ENCODE results near the gene MAPK8IP2. TPM values are rescaled to one million over a fixed set of nuclear protein-coding genes. Genes with fewer than 3 reads are reported as not detected.
A peak's percentile ranks its signal among the peaks of the same experiment; 100 is the strongest.
"Not testable (repeated sequence)": the region's sequence is repeated elsewhere in the genome, so short reads cannot be mapped to it uniquely, and the experiment has no call there.

Gene MAPK8IP2
- total and polyA plus RNA-seq, 2 of the 13 experiments (the other 11 are each of a cell fraction or from before 2014, with no cell fraction given) = 1.3 to 2.6 TPM

DNA sequence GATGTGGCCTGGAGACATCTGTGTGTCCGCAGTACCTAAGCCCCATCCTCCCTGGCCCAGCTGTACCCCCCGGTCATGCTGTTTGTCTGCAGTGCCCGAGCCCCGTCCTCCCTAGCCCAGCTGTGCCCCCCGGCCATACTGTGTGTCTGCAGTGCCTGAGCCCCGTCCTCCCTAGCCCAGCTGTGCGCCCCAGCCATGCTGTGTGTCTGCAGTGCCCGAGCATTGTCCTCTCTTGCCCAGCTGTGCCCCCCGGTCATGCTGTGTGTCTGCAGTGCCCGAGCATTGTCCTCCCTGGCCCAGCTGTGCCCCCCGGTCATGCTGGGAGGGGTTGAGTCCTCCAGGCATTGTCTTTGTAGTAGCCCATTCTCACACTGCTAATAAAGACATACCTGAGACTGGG is 35.0 kb downstream of the MAPK8IP2 start (continued):
- TF ChIP-seq ZBTB34 (CRISPR knock-in tag; IDR thresholded peaks at IDR 0.05) = no peak
- TF ChIP-seq ZFP62 (CRISPR knock-in tag; IDR thresholded peaks at IDR 0.05) = no peak

DNA sequence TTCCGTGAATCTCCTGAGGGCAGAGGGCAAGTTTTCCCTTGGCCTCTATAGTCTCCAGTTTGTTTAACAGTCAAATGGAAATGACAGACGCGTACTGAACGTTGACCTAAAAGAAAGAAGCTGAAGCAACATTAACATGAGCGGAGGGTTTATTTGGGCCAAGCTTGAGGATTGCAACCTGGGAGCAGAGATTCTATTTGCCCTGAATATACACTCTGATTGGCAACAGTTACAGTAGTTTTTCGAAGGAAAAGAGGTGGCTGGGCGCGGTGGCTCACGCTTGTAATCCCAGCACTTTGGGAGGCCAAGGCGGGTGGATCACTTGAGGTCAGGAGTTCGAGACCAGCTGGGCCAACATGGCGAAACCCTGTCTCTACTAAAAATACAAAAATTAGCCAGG is 39.7 kb downstream of the MAPK8IP2 start:
- 2% methylated on average over 12 of the region's 12 CpGs for WGBS (ENCODE audit: low lambda C conversion rate)
- ATAC-seq = peak; percentile 55
- H2AFZ ChIP-seq (ENCODE audit: low read length); H3K36me3 ChIP-seq (replicated peaks in 1 of 2; ENCODE audit: control insufficient read depth in 1 of 2, insufficient read depth in 2 of 2, low read length in 2 of 2); H3K9ac ChIP-seq (ENCODE audit: insufficient read depth, low read depth, low read length); in situ Hi-C loops (cut with HindIII; ENCODE audit: extremely low pct_ligation_motif_present, low pct_unique_long_range_greater_than_20kb); H3K9me3 ChIP-seq (ENCODE audit: low read length); H3K79me2 ChIP-seq (ENCODE audit: insufficient read depth, low read length); H3K27me3 ChIP-seq (ENCODE audit: control insufficient read depth in 1 of 2, insufficient read depth in 2 of 2, low read length in 2 of 2); H4K20me1 ChIP-seq (ENCODE audit: insufficient read depth, low read length); H3K4me3 ChIP-seq (replicated peaks in 1 of 3; ENCODE audit: insufficient read depth in 1 of 3, low read depth in 2 of 3, low read length in 3 of 3); BruUV-seq (replicated peaks); TF ChIP-seq SOX6 (IDR thresholded peaks at IDR 0.05): not testable (repeated sequence)
- Histone ChIP-seq H3K4me2 (ENCODE audit: low read depth, low read length) (peak overlapping the region; percentile 89), H3K27ac (ENCODE audit: extremely low read length, insufficient read depth, low read length) (peak overlapping the region; percentile 94), H3K4me1 (ENCODE audit: insufficient read depth, low read length) (peaks cover 60% of the 10 kb centered on the region)
- ChIA-PET CTCF (ENCODE audit: low intra/inter-chr PET ratio, low total read pairs) (interaction anchor here (1.0 kb wide), 1 partner anchor 18 kb away, joined by 3 read pairs; no protein-coding TSS in a partner anchor), POLR2A (interaction anchor here (0.8 to 5.4 kb wide), 11 partner anchors 10 to 133 kb away, joined by 3 to 56 read pairs (median 6); partner anchors contain the start of genes ARSA, LMF2, NCAPH2 and SCO2)
- peak; percentile 88 for DNase-seq (ENCODE audit: low spot score)
- intact Hi-C loops (cut with micrococcal nuclease; ENCODE audit: unreplicated experiment) = loop anchor here (5.0 kb wide), 1 partner anchor 52 kb away; no protein-coding TSS in a partner anchor
- peak; percentile 73 for FAIRE-seq
- TF ChIP-seq HNF4A (CRISPR knock-in tag; IDR thresholded peaks at IDR 0.05) = peak; percentile 84
- 0 out of 2 replicates have a peak, but pooled peaks have one; percentile 17 for TF ChIP-seq ARID3A (IDR thresholded peaks at IDR 0.05; ENCODE audit: low read depth, low read length)
- peak; percentile 11 for TF ChIP-seq TEAD3 (CRISPR knock-in tag; optimal IDR thresholded peaks at IDR 0.05; ENCODE audit: borderline replicate concordance)
- 0 out of 2 replicates have a peak, but pooled peaks have one; percentile 28 for TF ChIP-seq ESRRA (CRISPR knock-in tag; IDR thresholded peaks at IDR 0.05; ENCODE audit: low read depth)
- peak; percentile 31; the same call in 1 of the 2 replicates for TF ChIP-seq SOX6 (CRISPR knock-in tag; IDR thresholded peaks at IDR 0.05)
- TF ChIP-seq, protein P1, sequence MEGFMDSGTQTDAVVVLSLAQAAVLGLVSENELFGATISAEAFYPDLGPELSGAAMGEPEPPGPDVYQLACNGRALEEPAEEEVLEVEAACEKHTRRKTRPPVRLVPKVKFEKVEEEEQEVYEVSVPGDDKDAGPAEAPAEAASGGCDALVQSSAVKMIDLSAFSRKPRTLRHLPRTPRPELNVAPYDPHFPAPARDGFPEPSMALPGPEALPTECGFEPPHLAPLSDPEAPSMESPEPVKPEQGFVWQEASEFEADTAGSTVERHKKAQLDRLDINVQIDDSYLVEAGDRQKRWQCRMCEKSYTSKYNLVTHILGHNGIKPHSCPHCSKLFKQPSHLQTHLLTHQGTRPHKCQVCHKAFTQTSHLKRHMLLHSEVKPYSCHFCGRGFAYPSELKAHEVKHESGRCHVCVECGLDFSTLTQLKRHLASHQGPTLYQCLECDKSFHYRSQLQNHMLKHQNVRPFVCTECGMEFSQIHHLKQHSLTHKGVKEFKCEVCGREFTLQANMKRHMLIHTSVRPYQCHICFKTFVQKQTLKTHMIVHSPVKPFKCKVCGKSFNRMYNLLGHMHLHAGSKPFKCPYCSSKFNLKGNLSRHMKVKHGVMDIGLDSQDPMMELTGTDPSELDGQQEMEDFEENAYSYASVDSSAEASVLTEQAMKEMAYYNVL (CRISPR knock-in tag; IDR thresholded peaks at IDR 0.05; ENCODE audit: borderline replicate concordance) = peak; percentile 44; the same call in 1 of the 2 replicates
- peak; percentile 81 for TF ChIP-seq PAXIP1 (CRISPR knock-in tag; conservative IDR thresholded peaks at IDR 0.05)
